PC-9 (cell line): ENCODE results near the gene SPACA7.

Experiments used
- EZH2 ChIP-seq: fragments of 200-600 bp; sonication (generic); IDR thresholded peaks from 2 replicates; pipeline ENCODE4 v1.8.0; 2017; ENCODE audit warnings: antibody characterized with exemption, low read depth
- TF ChIP-seq, protein P1 (sequence below): fragments of 200-600 bp; sonication (generic); conservative IDR thresholded peaks from 2 replicates; pipeline ENCODE4 v1.6.1; 2017; ENCODE audit warnings: mixed run types, antibody characterized with exemption, mild to moderate bottlenecking, moderate library complexity

DNA sequence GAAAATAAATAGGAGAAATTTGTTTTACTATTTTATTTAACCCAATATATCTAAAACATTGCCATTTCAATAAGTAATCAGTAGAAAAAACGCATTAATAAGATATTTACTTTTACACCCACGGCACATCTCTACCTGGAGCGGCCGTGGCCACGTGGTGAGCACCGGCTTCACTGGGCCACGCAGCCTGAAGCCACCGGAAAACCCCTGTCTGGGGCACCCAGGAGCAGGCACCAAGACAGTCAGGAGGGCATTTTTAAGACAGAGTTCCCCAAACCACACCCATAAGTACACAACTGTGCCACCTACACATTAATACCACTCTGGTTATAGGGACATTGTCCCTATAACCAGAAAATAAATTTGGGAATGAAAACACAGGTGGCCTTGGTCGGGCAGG is 80.9 kb downstream of the SPACA7 start:
- TF ChIP-seq, protein P1, sequence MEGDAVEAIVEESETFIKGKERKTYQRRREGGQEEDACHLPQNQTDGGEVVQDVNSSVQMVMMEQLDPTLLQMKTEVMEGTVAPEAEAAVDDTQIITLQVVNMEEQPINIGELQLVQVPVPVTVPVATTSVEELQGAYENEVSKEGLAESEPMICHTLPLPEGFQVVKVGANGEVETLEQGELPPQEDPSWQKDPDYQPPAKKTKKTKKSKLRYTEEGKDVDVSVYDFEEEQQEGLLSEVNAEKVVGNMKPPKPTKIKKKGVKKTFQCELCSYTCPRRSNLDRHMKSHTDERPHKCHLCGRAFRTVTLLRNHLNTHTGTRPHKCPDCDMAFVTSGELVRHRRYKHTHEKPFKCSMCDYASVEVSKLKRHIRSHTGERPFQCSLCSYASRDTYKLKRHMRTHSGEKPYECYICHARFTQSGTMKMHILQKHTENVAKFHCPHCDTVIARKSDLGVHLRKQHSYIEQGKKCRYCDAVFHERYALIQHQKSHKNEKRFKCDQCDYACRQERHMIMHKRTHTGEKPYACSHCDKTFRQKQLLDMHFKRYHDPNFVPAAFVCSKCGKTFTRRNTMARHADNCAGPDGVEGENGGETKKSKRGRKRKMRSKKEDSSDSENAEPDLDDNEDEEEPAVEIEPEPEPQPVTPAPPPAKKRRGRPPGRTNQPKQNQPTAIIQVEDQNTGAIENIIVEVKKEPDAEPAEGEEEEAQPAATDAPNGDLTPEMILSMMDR = no peak
- no peak for TF ChIP-seq EZH2
